Measurements from ENCODE around the gene WWOX. TPM values are rescaled to one million over a fixed set of nuclear protein-coding genes. Genes with fewer than 3 reads are reported as not detected.

WWOX gene
- total RNA-seq, 6 donors from 2014 or later = 18.7 to 167 (median 31.0) TPM

GRCh38 chr16:78519896-78520295 is 420.4 kb downstream of the WWOX start:
- WGBS, 2 donors = 83 to 90% methylated on average over 8 of the region's 8 CpGs
- Histone ChIP-seq H3K9me3 (no peaks in the 10 kb centered on the region), H3K4me1 (peaks cover 0 to 6% (median 0%) of the 10 kb centered on the region in 4 donors), H3K27ac (peak overlapping the region in 2 of 4 donors; percentile 57 to 61), H3K36me3 (no peaks in the 10 kb centered on the region), H3K27me3 (no peaks in the 10 kb centered on the region), H3K4me3 (no peak overlapping the region)
- DNase-seq = no peak
- peak in 1 of 2 donors; percentile 64 for ATAC-seq (ENCODE audit: low FRiP score in 2 of 2)
- TF ChIP-seq POLR2AphosphoS5 (IDR thresholded peaks at IDR 0.05) = peak in 1 of 2 donors; percentile 24
- TF ChIP-seq EP300 (IDR thresholded peaks at IDR 0.05) = no peak

- H3K36me3 ChIP-seq = no peaks in the 10 kb centered on the region
- ATAC-seq (ENCODE audit: low FRiP score in 2 of 2) (peak; percentile 22 to 82), DNase-seq (no peak)
- H3K9me3 ChIP-seq = no peaks in the 10 kb centered on the region
- no peak for TF ChIP-seq EP300 (IDR thresholded peaks at IDR 0.05)
- no peak for TF ChIP-seq POLR2A (IDR thresholded peaks at IDR 0.05)
- no peak for TF ChIP-seq CTCF (IDR thresholded peaks at IDR 0.05)
- no peak for TF ChIP-seq POLR2AphosphoS5 (IDR thresholded peaks at IDR 0.05)
- H3K27ac ChIP-seq = peak overlapping the region in 2 of 4 donors; percentile 57 to 61
- no peak overlapping the region for H3K4me3 ChIP-seq
- H3K27me3 ChIP-seq = no peaks in the 10 kb centered on the region
- WGBS, 2 donors = 94 to 95% methylated on average over 5 of the region's 5 CpGs
- H3K4me1 ChIP-seq = peaks cover 0 to 6% (median 0%) of the 10 kb centered on the region in 4 donors
Measured at GRCh38 chr16:78520470-78520869, 421.0 kb downstream of the WWOX start.

GRCh38 chr16:78522327-78522726 is 422.9 kb downstream of the WWOX start:
- no peak overlapping the region for H3K27ac ChIP-seq
- peaks cover 0 to 6% (median 0%) of the 10 kb centered on the region in 4 donors for H3K4me1 ChIP-seq
- TF ChIP-seq POLR2AphosphoS5 (IDR thresholded peaks at IDR 0.05) (no peak), EP300 (IDR thresholded peaks at IDR 0.05) (no peak)
- no peaks in the 10 kb centered on the region for H3K9me3 ChIP-seq
- H3K4me3 ChIP-seq = no peak overlapping the region
- ATAC-seq (ENCODE audit: low FRiP score in 2 of 2) = no peak
- DNase-seq = no peak
- H3K27me3 ChIP-seq = no peaks in the 10 kb centered on the region
- WGBS, 2 donors = 60 to 62% methylated on average over 5 of the region's 5 CpGs
- no peaks in the 10 kb centered on the region for H3K36me3 ChIP-seq

- Histone ChIP-seq H3K36me3 (no peaks in the 10 kb centered on the region), H3K4me1 (peaks cover 0 to 6% (median 0%) of the 10 kb centered on the region in 4 donors), H3K27me3 (no peaks in the 10 kb centered on the region), H3K27ac (no peak overlapping the region), H3K4me3 (no peak overlapping the region), H3K9me3 (no peaks in the 10 kb centered on the region)
- DNase-seq (no peak), ATAC-seq (ENCODE audit: low FRiP score in 2 of 2) (no peak)
- 66 to 67% methylated on average over 9 of the region's 9 CpGs for WGBS, 2 donors
- no peak for TF ChIP-seq POLR2A (IDR thresholded peaks at IDR 0.05)
- no peak for TF ChIP-seq EP300 (IDR thresholded peaks at IDR 0.05)
- TF ChIP-seq POLR2AphosphoS5 (IDR thresholded peaks at IDR 0.05) = no peak
- TF ChIP-seq CTCF (IDR thresholded peaks at IDR 0.05) = no peak
Measured at GRCh38 chr16:78523212-78523985, 423.9 kb downstream of the WWOX start.

GRCh38 chr16:78524066-78524595 is 424.7 kb downstream of the WWOX start:
- TF ChIP-seq CTCF (IDR thresholded peaks at IDR 0.05) = no peak
- no peak for TF ChIP-seq EP300 (IDR thresholded peaks at IDR 0.05)
- TF ChIP-seq POLR2A (IDR thresholded peaks at IDR 0.05) = no peak
- no peak for TF ChIP-seq POLR2AphosphoS5 (IDR thresholded peaks at IDR 0.05)
- Histone ChIP-seq H3K4me1 (peaks cover 0 to 6% (median 0%) of the 10 kb centered on the region in 4 donors), H3K27me3 (no peaks in the 10 kb centered on the region), H3K9me3 (no peaks in the 10 kb centered on the region), H3K4me3 (no peak overlapping the region), H3K36me3 (no peaks in the 10 kb centered on the region), H3K27ac (no peak overlapping the region)
- DNase-seq = no peak
- WGBS, 2 donors = 86 to 93% methylated on average over 4 of the region's 4 CpGs
- ATAC-seq (ENCODE audit: low FRiP score in 2 of 2) = no peak
